ENCODE measurements around the gene ADRA1B.

DNA sequence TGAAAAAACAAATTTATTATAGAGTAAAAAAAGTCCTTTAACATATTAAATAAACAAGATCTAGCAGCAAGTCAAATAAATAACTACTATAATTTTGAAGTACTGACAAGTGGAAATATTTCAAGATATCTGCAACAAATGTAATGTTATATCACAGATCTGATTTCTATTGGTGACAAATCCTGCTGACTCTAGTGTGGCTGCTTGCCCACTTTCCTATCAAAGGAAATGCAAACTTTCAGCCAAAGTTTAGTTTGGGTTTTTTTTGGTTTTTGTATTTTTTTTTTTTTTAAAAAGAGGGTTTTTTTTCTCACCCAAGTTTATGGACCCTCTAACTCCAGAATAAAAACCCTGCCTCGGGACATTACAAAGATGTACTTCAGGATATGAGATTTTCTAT lies 12.9 kb downstream of the ADRA1B start:
- no peak for TF ChIP-seq SIN3A (IDR thresholded peaks at IDR 0.05; ENCODE audit: borderline replicate concordance, insufficient read depth, low read length)
- TF ChIP-seq, protein P1, sequence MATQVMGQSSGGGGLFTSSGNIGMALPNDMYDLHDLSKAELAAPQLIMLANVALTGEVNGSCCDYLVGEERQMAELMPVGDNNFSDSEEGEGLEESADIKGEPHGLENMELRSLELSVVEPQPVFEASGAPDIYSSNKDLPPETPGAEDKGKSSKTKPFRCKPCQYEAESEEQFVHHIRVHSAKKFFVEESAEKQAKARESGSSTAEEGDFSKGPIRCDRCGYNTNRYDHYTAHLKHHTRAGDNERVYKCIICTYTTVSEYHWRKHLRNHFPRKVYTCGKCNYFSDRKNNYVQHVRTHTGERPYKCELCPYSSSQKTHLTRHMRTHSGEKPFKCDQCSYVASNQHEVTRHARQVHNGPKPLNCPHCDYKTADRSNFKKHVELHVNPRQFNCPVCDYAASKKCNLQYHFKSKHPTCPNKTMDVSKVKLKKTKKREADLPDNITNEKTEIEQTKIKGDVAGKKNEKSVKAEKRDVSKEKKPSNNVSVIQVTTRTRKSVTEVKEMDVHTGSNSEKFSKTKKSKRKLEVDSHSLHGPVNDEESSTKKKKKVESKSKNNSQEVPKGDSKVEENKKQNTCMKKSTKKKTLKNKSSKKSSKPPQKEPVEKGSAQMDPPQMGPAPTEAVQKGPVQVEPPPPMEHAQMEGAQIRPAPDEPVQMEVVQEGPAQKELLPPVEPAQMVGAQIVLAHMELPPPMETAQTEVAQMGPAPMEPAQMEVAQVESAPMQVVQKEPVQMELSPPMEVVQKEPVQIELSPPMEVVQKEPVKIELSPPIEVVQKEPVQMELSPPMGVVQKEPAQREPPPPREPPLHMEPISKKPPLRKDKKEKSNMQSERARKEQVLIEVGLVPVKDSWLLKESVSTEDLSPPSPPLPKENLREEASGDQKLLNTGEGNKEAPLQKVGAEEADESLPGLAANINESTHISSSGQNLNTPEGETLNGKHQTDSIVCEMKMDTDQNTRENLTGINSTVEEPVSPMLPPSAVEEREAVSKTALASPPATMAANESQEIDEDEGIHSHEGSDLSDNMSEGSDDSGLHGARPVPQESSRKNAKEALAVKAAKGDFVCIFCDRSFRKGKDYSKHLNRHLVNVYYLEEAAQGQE (IDR thresholded peaks at IDR 0.05; ENCODE audit: insufficient read depth in 1 of 2, low read depth in 2 of 2, low read length in 2 of 2), result no peak
- no peak for TF ChIP-seq POLR2AphosphoS5 (IDR thresholded peaks at IDR 0.05; ENCODE audit: low read depth, low read length)
- no peak for TF ChIP-seq TAF1 (IDR thresholded peaks at IDR 0.05; ENCODE audit: borderline replicate concordance, insufficient read depth, low read length)
- no peak for TF ChIP-seq FOXP2 (optimal IDR thresholded peaks at IDR 0.05; ENCODE audit: borderline replicate concordance, extremely low read depth, extremely low read length, insufficient read depth)
